OCI-LY7 (cell line): ENCODE results near the gene SETD6. TPM values are rescaled to one million over a fixed set of nuclear protein-coding genes. Genes with fewer than 3 reads are reported as not detected.
"Not testable (repeated sequence)": the region's sequence is repeated elsewhere in the genome, so short reads cannot be mapped to it uniquely, and the experiment has no call there.

ENCODE experiments used
- BruUV-seq: library from RNA; stranded (reverse); fragments of 400-500 nt; replicated peaks from 2 replicates; lab custom pipeline; 2021; lab: Mats Ljungman, UMichigan
- CTCF ChIA-PET: fragments of 300-600 bp; sonication (Branson Sonifier 250); formaldehyde crosslinking; loops from one replicate; lab custom pipeline; 2022; ENCODE audit warnings: antibody characterized with exemption; ENCODE audit not compliant: unreplicated experiment; lab: Charles Lee
- POLR2A ChIA-PET: fragments of 300-600 bp; sonication (Branson Sonifier 250); formaldehyde crosslinking; loops from one replicate; lab custom pipeline; 2022; ENCODE audit warnings: antibody characterized with exemption; lab: Charles Lee
- DNase-seq: peaks from one replicate; pipeline ENCODE4 v3.0.0-alpha.2; 2015; ENCODE audit warnings: low spot score
- H2AFZ ChIP-seq: fragments of 200-600 bp; sonication (generic), shearing (Covaris generic); 2 replicates; pipeline ENCODE4 v1.6.1; 2014; ENCODE audit warnings: mild to moderate bottlenecking, antibody characterized with exemption, low read length, moderate library complexity
- H3K27ac ChIP-seq: fragments of 200-600 bp; sonication (generic); 2 replicates; pipeline ENCODE4 v1.5.1; 2014; ENCODE audit warnings: mixed run types, low read depth, mild to moderate bottlenecking, moderate library complexity, low read length, inconsistent platforms; ENCODE audit not compliant: poor library complexity, severe bottlenecking
- H3K36me3 ChIP-seq: fragments of 200-600 bp; sonication (generic); 2 replicates; pipeline ENCODE4 v1.6.1; 2014; ENCODE audit warnings: mild to moderate bottlenecking, antibody characterized with exemption, low read length, moderate library complexity, mixed read lengths; ENCODE audit not compliant: insufficient read depth
- H3K4me1 ChIP-seq: fragments of 200-600 bp; sonication (generic); 2 replicates; pipeline ENCODE4 v1.5.1; 2014; ENCODE audit warnings: mild to moderate bottlenecking, low read length; ENCODE audit not compliant: insufficient read depth, poor library complexity, severe bottlenecking
- H3K4me2 ChIP-seq: fragments of 200-600 bp; sonication (generic); 2 replicates; pipeline ENCODE4 v1.6.1; 2014; ENCODE audit warnings: mild to moderate bottlenecking, low read length
- H3K4me3 ChIP-seq: fragments of 200-600 bp; sonication (generic); 2 replicates; pipeline ENCODE4 v1.5.1; 2014; ENCODE audit warnings: mild to moderate bottlenecking, low read depth, low read length; ENCODE audit not compliant: poor library complexity, severe bottlenecking
- H3K79me2 ChIP-seq: fragments of 200-600 bp; sonication (generic); 2 replicates; pipeline ENCODE4 v1.6.1; 2016; ENCODE audit warnings: low read depth, mild to moderate bottlenecking, low read length, moderate library complexity, mixed read lengths; ENCODE audit not compliant: insufficient read depth
- H3K9me2 ChIP-seq: fragments of 200-600 bp; sonication (generic); 2 replicates; pipeline ENCODE4 v1.6.1; 2016; ENCODE audit warnings: mild to moderate bottlenecking, low read length, mixed read lengths; ENCODE audit not compliant: insufficient read depth
- H3K9me3 ChIP-seq: fragments of 200-600 bp; sonication (generic); 2 replicates; pipeline ENCODE4 v1.6.1; 2014; ENCODE audit warnings: mild to moderate bottlenecking, mixed run types, low read length, mixed read lengths
- H4K20me1 ChIP-seq: fragments of 200-600 bp; sonication (generic); 2 replicates; pipeline ENCODE4 v1.6.1; 2014; ENCODE audit warnings: mild to moderate bottlenecking, antibody characterized with exemption, low read length, moderate library complexity, mixed read lengths; ENCODE audit not compliant: insufficient read depth
- CTCF ChIP-seq: fragments of 200-600 bp; sonication (generic); conservative IDR thresholded peaks from 2 replicates; pipeline ENCODE4 v1.5.1; 2014; ENCODE audit warnings: mild to moderate bottlenecking, antibody characterized with exemption, low read length, moderate library complexity, mixed read lengths
- EZH2phosphoT487 ChIP-seq: fragments of 200-600 bp; sonication (generic); IDR thresholded peaks from 2 replicates; pipeline ENCODE4 v1.6.1; 2018; ENCODE audit warnings: low read depth, borderline replicate concordance, mild to moderate bottlenecking, mixed run types, antibody characterized with exemption, low read length, moderate library complexity, mixed read lengths
- intact Hi-C: fragments of 100-400 bp; cut with micrococcal nuclease; formaldehyde crosslinking; loops from one replicate; pipeline ENCODE4 v1.10.0; 2022; ENCODE audit not compliant: unreplicated experiment
- total RNA-seq, 2 experiments: library from RNA; depleted of rRNA in 1 of 2; stranded (reverse); fragments of >200 nt in 1 of 2; shearing (Covaris generic) in 1 of 2; gene quantifications; 2 replicates each; pipeline ENCODE4 v1.2.3, GENCODE V29; 2014 to 2022

Gene SETD6
- total RNA-seq, 2 experiments from 2014 or later: 19.6 to 33.1 TPM

GRCh38 chr16:58488531-58488930, 26.8 kb upstream of the SETD6 start:
- H3K9me2 ChIP-seq: no peaks in the 10 kb centered on the region
- H3K4me3 ChIP-seq: no peak overlapping the region
- no peak overlapping the region for H3K27ac ChIP-seq
- peaks cover 15% of the 10 kb centered on the region for H3K4me1 ChIP-seq
- no peak for DNase-seq
- BruUV-seq: no TSS peak
- ChIA-PET POLR2A (no interaction called here), CTCF (interaction anchor here (1.3 kb wide), 2 partner anchors 152 to 188 kb away, joined by 3 to 4 read pairs; no protein-coding TSS in a partner anchor)
- H3K9me3 ChIP-seq: no peaks in the 10 kb centered on the region
- H2AFZ ChIP-seq: no peak overlapping the region
- H4K20me1 ChIP-seq: no peaks in the 10 kb centered on the region
- no peak overlapping the region for H3K4me2 ChIP-seq
- TF ChIP-seq EZH2phosphoT487 (no peak), CTCF (no peak)
- H3K36me3 ChIP-seq: no peaks in the 10 kb centered on the region
- intact Hi-C loops: no loop called here
- H3K79me2 ChIP-seq: no peaks in the 10 kb centered on the region

- Histone ChIP-seq H4K20me1 (no peaks in the 10 kb centered on the region), H3K4me1 (peaks cover 19% of the 10 kb centered on the region), H2AFZ (no peak overlapping the region), H3K27ac (no peak overlapping the region), H3K4me2 (no peak overlapping the region), H3K36me3 (no peaks in the 10 kb centered on the region), H3K4me3 (no peak overlapping the region), H3K9me3 (no peaks in the 10 kb centered on the region), H3K9me2 (no peaks in the 10 kb centered on the region), H3K79me2 (no peaks in the 10 kb centered on the region)
- CTCF ChIA-PET: no interaction called here
- no TSS peak for BruUV-seq
- no peak for DNase-seq
- POLR2A ChIA-PET: interaction anchor here (1.1 kb wide), 1 partner anchor 194 kb away, joined by 4 read pairs; no protein-coding TSS in a partner anchor
- no peak for TF ChIP-seq CTCF
- TF ChIP-seq EZH2phosphoT487: no peak
- intact Hi-C loops: no loop called here
Measured at GRCh38 chr16:58490065-58490464, 25.3 kb upstream of the SETD6 start.

- intact Hi-C loops, BruUV-seq: not testable (repeated sequence)
Measured at GRCh38 chr16:58490539-58490938, 24.8 kb upstream of the SETD6 start.

More at GRCh38 chr16:58490539-58490938, 24.8 kb upstream of the SETD6 start:
- POLR2A ChIA-PET: interaction anchor here (1.1 kb wide), 1 partner anchor 195 kb away, joined by 4 read pairs; no protein-coding TSS in a partner anchor
- H3K4me2 ChIP-seq, H4K20me1 ChIP-seq, H2AFZ ChIP-seq, CTCF ChIA-PET, H3K79me2 ChIP-seq, H3K9me3 ChIP-seq, H3K27ac ChIP-seq, H3K36me3 ChIP-seq, H3K4me3 ChIP-seq, DNase-seq, H3K9me2 ChIP-seq: not testable (repeated sequence)
- H3K4me1 ChIP-seq: peaks cover 23% of the 10 kb centered on the region
